Fibroblast of skin of back (primary cell): ENCODE results near the gene POLDIP2.
A peak's percentile ranks its signal among the peaks of the same experiment; 100 is the strongest.

Experiments
- DNase-seq: peaks from one replicate; pipeline ENCODE4 v3.0.0-alpha.2; 2013

POLDIP2 gene

DNA sequence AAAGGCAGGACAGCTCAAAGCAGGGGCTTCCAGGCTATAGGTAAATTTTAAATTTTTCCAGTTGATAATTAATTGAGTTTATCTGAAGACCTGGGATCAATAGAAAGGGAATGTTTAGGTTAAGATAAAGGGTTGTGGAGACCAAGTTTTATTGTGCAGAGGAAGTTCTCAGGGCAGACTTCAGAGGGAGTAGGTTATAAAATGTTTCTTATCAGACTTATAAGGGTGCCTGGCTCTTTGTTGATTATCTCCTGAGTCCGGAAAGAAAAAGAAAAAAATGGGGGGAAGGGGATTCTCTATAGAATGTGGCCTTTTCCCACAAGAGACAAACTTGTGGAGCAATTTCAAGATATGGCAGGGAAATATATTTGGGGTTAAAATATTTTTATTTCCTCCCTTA, 32.8 kb upstream of the POLDIP2 start:
- no peak for DNase-seq

DNA sequence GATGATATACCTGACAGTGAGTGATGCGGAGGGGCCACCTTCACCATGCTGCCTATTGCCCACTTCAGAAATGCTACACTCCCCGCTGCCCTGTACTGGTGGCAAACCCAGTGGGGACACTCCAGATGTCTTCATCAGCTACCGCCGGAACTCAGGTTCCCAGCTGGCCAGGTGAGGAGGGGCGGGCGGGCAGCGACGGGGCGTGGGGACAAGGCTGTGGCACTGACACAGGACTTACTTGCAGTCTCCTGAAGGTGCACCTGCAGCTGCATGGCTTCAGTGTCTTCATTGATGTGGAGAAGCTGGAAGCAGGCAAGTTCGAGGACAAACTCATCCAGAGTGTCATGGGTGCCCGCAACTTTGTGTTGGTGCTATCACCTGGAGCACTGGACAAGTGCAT, 30.8 kb upstream of the POLDIP2 start:
- no peak for DNase-seq

GRCh38 chr17:28386391-28386790, 29.1 kb upstream of the POLDIP2 start:
- DNase-seq: no peak

DNA sequence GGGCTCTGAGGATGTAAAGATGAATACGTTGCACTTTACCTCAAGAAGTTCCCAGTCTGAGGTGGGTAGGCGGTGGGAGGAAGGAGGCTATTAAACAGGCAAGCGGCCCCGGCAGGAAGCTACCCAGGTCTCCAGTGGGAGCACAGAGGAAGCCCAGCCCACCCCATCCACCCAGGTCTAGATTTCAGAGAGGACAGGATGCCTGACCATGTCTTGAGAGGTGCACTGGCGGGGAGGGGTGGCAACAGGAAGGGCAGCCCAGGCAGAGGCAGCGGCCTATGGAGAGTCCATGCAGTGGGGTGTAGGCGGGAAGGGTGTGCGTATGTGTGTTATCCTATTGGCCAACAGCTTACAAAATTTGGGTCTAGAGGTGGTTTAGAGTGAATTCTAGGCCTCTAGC, 28.1 kb upstream of the POLDIP2 start:
- no peak for DNase-seq

DNA sequence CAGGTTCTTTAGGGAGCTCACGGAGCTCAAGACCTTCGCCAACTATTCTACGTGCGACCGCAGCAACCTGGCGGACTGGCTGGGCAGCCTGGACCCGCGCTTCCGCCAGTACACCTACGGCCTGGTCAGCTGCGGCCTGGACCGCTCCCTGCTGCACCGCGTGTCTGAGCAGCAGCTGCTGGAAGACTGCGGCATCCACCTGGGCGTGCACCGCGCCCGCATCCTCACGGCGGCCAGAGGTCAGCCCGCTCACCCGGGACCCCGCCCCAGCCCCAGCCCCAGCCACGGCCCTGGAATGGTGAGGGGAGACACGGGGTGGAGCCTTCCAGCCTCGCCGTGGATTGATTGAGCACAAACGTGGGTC, 27.7 kb upstream of the POLDIP2 start:
- no peak for DNase-seq

DNA sequence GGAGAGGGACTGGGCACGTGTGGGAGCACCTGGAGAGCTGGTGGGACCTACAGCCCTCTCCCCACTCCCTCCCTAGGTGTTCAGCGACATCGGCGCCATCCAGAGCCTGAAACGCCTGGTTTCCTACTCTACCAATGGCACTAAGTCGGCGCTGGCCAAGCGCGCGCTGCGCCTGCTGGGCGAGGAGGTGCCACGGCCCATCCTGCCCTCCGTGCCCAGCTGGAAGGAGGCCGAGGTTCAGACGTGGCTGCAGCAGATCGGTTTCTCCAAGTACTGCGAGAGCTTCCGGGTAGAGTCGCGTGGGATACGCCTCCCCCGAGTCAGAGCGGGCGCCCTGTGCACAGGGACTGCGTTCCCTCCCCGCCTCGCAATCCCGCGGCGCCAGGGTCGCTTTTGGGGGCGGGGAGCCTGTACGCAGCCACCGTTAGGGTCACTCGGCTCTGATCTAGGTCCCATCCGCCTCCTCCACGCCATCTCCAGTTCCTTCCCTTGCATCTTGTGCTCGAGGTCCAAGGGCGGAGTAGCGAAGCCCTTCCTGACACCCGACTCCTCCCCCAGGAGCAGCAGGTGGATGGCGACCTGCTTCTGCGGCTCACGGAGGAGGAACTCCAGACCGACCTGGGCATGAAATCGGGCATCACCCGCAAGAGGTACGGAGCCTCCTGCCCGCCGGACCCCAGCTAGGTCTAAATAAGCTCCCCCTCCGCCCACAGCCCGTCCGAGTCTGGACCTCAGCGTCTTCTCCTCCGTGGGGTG, 27.1 kb upstream of the POLDIP2 start:
- no peak for DNase-seq

DNA sequence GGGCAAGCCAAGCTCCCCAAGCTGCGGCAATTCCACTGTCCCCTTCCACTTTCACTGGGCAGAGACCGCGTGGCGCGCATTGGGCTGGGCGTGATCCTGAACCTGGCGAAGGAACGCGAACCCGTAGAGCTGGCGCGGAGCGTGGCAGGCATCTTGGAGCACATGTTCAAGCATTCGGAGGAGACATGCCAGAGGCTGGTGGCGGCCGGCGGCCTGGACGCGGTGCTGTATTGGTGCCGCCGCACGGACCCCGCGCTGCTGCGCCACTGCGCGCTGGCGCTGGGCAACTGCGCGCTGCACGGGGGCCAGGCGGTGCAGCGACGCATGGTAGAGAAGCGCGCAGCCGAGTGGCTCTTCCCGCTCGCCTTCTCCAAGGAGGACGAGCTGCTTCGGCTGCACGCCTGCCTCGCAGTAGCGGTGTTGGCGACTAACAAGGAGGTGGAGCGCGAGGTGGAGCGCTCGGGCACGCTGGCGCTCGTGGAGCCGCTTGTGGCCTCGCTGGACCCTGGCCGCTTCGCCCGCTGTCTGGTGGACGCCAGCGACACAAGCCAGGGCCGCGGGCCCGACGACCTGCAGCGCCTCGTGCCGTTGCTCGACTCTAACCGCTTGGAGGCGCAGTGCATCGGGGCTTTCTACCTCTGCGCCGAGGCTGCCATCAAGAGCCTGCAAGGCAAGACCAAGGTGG, 24.0 kb upstream of the POLDIP2 start:
- no peak for DNase-seq

DNA sequence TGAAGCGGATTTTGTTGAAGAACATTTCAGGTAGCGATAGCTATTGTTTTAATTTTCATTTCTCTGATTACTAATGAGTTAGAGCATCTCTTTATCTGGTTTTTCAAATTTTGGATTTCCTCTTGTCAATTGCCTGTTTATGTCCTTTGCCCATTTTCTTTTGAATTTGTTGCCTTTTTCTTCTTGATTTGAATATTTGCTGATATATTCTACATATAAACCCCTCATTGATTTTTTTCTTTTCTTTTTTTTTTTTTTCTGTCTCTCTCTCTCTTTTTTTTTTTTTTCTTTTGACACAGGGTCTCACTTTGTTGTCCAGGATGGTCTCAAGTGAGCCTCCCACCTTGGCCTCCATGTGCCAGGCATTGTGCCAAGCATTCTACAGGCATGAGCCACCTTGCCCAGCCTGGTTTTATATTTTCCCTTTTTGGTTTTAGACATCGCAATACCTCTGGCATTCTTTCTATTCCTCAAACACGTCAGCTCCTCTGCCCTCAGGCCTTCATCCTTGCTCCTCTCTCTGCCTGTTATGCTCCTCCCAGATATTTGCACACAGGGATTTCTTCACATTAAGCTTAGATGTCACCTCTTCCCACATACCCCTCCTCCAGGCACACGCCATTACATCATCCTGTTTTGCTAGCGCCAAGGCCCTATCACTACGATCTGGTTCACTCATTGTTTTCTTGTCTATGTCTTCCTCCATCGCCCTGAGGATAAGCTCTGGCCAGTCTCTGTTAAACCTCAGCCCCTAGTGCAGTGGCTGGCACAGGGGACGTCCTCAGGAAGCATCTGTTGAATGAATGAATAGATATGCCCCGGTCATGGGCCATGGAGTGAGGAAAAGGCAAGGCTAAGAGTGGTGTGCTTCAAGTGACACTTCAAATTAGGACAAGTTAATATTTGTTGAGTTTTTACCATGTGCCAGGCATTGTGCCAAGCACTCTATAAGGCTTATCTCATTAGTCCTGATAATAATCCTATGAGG, 22.8 kb upstream of the POLDIP2 start:
- DNase-seq: peak; percentile 16

DNA sequence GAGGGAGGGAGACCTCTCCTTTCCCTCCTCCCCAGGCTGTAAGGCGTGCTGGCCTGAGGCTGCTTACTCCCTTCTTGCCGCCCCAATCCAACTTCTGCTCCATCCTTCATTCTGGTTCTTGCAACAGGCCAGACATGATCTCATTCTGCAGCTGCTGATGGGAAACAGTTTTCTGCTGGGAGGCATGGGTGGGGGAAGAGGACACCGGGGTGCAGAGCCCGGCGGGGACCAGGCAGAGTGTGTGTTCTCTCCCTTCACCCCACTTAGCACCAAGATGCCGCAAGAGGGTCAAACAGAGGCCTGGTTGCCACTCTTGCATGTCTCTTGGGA, 15.6 kb upstream of the POLDIP2 start:
- no peak for DNase-seq

- DNase-seq: peak; percentile 27
Observed at GRCh38 chr17:28372203-28372944, 15.0 kb upstream of the POLDIP2 start.

- DNase-seq: peak; percentile 93
Observed at GRCh38 chr17:28371245-28372202, 14.2 kb upstream of the POLDIP2 start, which contains the start of gene SARM1. SARM1 (plus strand) TSS chr17:28371694; CDS start chr17:28372033, 339 bp downstream.

DNA sequence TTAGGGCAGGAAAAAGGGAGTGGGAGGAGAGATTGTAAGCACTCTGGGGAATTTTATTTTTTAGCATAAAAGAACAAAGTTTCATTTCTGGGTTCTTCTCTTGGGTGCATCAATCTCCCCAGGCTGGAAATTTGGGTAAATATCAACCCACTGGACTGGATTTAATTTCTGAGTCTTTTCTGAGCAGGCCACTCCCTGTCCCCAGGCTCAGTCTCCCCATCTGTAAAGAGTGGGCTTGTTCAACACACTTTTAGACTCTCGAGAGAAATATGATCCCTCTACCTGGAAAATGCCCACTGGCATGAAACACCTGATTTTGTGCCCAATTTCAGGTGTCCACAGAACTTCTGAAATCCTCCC, 13.4 kb upstream of the POLDIP2 start:
- no peak for DNase-seq

DNA sequence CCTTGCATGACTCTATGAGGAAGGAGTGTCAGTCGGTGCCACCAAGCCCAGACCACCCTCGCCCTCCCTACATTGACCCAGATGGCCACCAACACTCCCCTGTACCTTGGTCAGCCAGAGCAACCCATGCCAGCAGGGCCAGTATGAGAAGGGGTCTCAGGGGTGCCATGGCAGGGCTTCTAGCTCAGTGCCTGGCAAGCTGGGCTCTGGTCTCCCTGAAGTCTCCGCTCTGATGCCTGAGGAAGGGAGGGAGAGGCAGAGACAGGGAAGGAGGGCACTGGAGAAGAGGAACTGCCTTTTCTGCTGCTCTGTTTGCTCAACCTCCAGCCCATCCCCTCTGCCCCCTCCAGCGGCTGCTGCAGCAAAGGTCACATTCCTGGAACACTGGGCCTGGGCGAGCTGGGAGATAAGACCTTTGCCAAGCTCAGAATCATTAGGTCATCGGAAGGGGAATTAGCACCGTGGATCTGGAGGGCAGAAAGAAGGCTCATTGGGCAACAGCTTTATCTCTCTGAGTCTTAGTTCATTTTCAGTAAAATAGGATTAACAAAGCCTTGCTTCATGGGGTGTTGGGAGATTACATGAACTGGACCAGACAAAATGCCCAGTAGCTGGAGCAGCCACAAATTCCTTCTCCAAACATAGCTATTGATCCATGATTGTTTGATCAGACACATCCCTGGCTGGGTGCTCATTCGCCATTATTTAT, 12.9 kb upstream of the POLDIP2 start, which contains the start of gene VTN:
Gene VTN (minus strand): TSS at position 273 of the 709 bp plus-strand sequence. CDS start 104 bp downstream, at position 169.
- peak; percentile 50 for DNase-seq

- DNase-seq: no peak
Observed at GRCh38 chr17:28369684-28370034, 12.3 kb upstream of the POLDIP2 start.

- no peak for DNase-seq
Observed at GRCh38 chr17:28368915-28369683, 11.8 kb upstream of the POLDIP2 start.

DNA sequence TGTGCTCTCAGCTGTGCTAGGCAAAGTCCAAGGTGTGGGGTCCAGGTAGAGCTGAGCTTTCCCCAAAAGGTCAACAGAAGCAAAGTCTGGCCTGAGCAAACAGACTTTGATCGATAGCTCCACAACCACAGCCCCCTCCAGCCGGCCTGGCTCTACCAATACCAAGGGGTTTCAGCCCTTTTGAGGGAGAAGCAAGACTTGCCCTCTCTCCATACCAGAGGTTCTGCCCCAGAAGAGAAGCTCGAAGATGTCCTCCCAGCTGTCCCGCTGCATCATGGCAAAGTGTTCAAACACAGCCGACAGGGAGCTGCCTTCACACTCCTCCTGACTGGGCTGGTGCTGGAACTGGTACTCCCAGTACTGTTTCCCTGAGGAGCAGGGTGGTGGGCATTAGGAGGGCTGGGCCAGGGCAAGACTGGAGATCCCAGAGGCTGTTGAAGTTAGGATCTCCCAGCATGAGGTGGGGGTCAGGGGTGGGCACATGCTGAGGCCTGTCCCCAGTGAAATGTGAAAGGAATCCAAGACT, 11.0 kb upstream of the POLDIP2 start:
- DNase-seq: no peak

- no peak for DNase-seq
Observed at GRCh38 chr17:28367641-28368305, 10.4 kb upstream of the POLDIP2 start.

- DNase-seq: no peak
Observed at GRCh38 chr17:28366605-28367004, 9.3 kb upstream of the POLDIP2 start.

DNA sequence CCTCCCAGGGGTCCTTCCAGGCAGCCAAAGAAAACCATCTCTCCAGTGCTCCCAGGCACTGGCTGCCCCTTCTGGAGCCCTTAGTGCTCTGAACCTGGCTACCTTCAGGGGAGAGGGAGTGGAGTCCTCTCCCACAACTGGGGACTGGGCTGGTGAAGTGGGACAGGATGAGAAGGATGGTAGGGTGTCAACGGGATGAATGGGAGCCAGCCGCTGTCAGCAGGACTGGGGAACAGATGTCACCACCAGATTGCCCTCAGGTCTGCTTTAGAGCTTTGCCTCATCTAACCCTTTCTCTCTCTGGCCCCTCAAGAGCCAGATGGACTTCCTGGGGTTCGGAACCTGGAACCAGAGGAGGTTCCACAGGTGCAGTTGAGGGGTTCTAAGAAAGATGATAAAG, 8.2 kb upstream of the POLDIP2 start:
- no peak for DNase-seq
